Endodermal cell (in vitro differentiated cells): ENCODE data around the gene DENND1A. TPM values are rescaled to one million over a fixed set of nuclear protein-coding genes. Genes with fewer than 3 reads are reported as not detected.

ENCODE experiments used
- DNase-seq: peaks from one replicate; pipeline ENCODE4 v3.0.0-alpha.2; 2017
- H3K27ac ChIP-seq: 2 replicates; pipeline ENCODE4 v1.5.1; 2013; ENCODE audit warnings: mild to moderate bottlenecking, low read depth, low read length, moderate library complexity
- H3K27me3 ChIP-seq: 2 replicates; pipeline ENCODE4 v1.6.1; 2013; ENCODE audit warnings: mild to moderate bottlenecking, low read length, moderate library complexity; ENCODE audit not compliant: insufficient read depth, control insufficient read depth, poor library complexity, severe bottlenecking
- H3K36me3 ChIP-seq: 2 replicates; pipeline ENCODE4 v1.7.0; 2013; ENCODE audit warnings: mild to moderate bottlenecking, low read length, moderate library complexity; ENCODE audit not compliant: control insufficient read depth, insufficient read depth
- H3K4me1 ChIP-seq: one replicate; pipeline ENCODE4 v1.7.0; 2013; ENCODE audit warnings: low read length; ENCODE audit not compliant: control insufficient read depth, insufficient read depth
- H3K4me3 ChIP-seq: 2 replicates; pipeline ENCODE4 v1.5.1; 2013; ENCODE audit warnings: mild to moderate bottlenecking, low read length, moderate library complexity
- H3K9ac ChIP-seq: 2 replicates; pipeline ENCODE4 v1.6.1; 2013; ENCODE audit warnings: mild to moderate bottlenecking, low read length, moderate library complexity; ENCODE audit not compliant: poor library complexity, severe bottlenecking; ENCODE audit errors: extremely low read depth
- H3K9me3 ChIP-seq: 2 replicates; pipeline ENCODE4 v1.6.1; 2013; ENCODE audit warnings: mild to moderate bottlenecking, low read length, moderate library complexity; ENCODE audit not compliant: control insufficient read depth
- H3K27ac Mint-ChIP-seq: 2 replicates; pipeline ENCODE4 v1.8.0; 2020; ENCODE audit warnings: mixed read lengths
- H3K27me3 Mint-ChIP-seq: 2 replicates; pipeline ENCODE4 v1.8.0; 2021; ENCODE audit warnings: mild to moderate bottlenecking, mixed read lengths; ENCODE audit not compliant: insufficient read depth
- H3K36me3 Mint-ChIP-seq: 2 replicates; pipeline ENCODE4 v1.8.0; 2020; ENCODE audit warnings: low read depth, mixed read lengths
- H3K4me1 Mint-ChIP-seq: 2 replicates; pipeline ENCODE4 v1.8.0; 2020; ENCODE audit warnings: mixed read lengths
- H3K4me3 Mint-ChIP-seq: 2 replicates; pipeline ENCODE4 v1.8.0; 2020; ENCODE audit warnings: mild to moderate bottlenecking, moderate library complexity, mixed read lengths
- H3K9me3 Mint-ChIP-seq: 2 replicates; pipeline ENCODE4 v1.8.0; 2020; ENCODE audit warnings: mild to moderate bottlenecking, mixed read lengths
- CTCF ChIP-seq: fragments of 200-600 bp; sonication (generic); conservative IDR thresholded peaks from 2 replicates; pipeline ENCODE4 v1.5.0; 2021; ENCODE audit warnings: antibody characterized with exemption, mild to moderate bottlenecking
- WGBS, 2 experiments: methylation state at CpG; one replicate each; pipeline versions ENCODE4 v1.1.5 to v1.1.7; 2013; ENCODE audit warnings: missing lambda C conversion rate in 2 of 2, mixed read lengths in 1 of 2; ENCODE audit not compliant: insufficient coverage in 1 of 2, insufficient read length in 1 of 2; 5-methylcytosine and 5-hydroxymethylcytosine counted together
- total RNA-seq, 2 donors: library from RNA; stranded (reverse); fragmentation: NEBNext Ultra II Directional in 1 of 2; extraction: Animal tissue kit (Norgen Biotek cat#: 25700) in 1 of 2; gene quantifications; 2 replicates in 1 of 2; 3 replicates in 1 of 2; pipeline ENCODE4 v1.2.1, GENCODE V29; 2021

DENND1A gene
- total RNA-seq, 2 donors from 2014 or later = 29.5 to 38.4 TPM

GRCh38 chr9:123645126-123645525 lies 284.8 kb downstream of the DENND1A start:
- H3K4me1 Mint-ChIP-seq = peaks cover 39% of the 10 kb centered on the region
- WGBS, 2 experiments = 94% methylated on average over 3 to 4 of the region's 4 CpGs
- H3K27ac Mint-ChIP-seq = no peak overlapping the region
- H3K4me3 ChIP-seq = peak overlapping the region; percentile 12
- TF ChIP-seq CTCF = no peak
- H3K4me1 ChIP-seq = peaks cover 16% of the 10 kb centered on the region
- no peak overlapping the region for H3K4me3 Mint-ChIP-seq
- H3K27me3 ChIP-seq = no peaks in the 10 kb centered on the region
- no peaks in the 10 kb centered on the region for H3K9me3 ChIP-seq
- no peaks in the 10 kb centered on the region for H3K36me3 ChIP-seq
- no peak overlapping the region for H3K27ac ChIP-seq
- no peak overlapping the region for H3K9ac ChIP-seq
- H3K27me3 Mint-ChIP-seq = no peaks in the 10 kb centered on the region
- no peak for DNase-seq
- H3K9me3 Mint-ChIP-seq = no peaks in the 10 kb centered on the region
- H3K36me3 Mint-ChIP-seq = peaks cover 15% of the 10 kb centered on the region

GRCh38 chr9:123643518-123643917 lies 286.4 kb downstream of the DENND1A start:
- Histone ChIP-seq H3K4me3 (no peak overlapping the region), H3K27me3 (no peaks in the 10 kb centered on the region), H3K9me3 (no peaks in the 10 kb centered on the region), H3K27ac (no peak overlapping the region), H3K9ac (no peak overlapping the region), H3K36me3 (no peaks in the 10 kb centered on the region), H3K4me1 (peaks cover 16% of the 10 kb centered on the region)
- Mint-ChIP-seq H3K36me3 (peaks cover 15% of the 10 kb centered on the region), H3K4me1 (peaks cover 42% of the 10 kb centered on the region), H3K27ac (no peak overlapping the region), H3K9me3 (no peaks in the 10 kb centered on the region), H3K27me3 (no peaks in the 10 kb centered on the region), H3K4me3 (no peak overlapping the region)
- DNase-seq = no peak
- TF ChIP-seq CTCF = no peak
- 97 to 98% methylated on average over 8 to 9 of the region's 9 CpGs for WGBS, 2 experiments

- Mint-ChIP-seq H3K27ac (no peak overlapping the region), H3K36me3 (peaks cover 13% of the 10 kb centered on the region), H3K9me3 (no peaks in the 10 kb centered on the region), H3K27me3 (no peaks in the 10 kb centered on the region), H3K4me1 (peaks cover 49% of the 10 kb centered on the region), H3K4me3 (no peak overlapping the region)
- no peak for DNase-seq
- no peak overlapping the region for H3K4me3 ChIP-seq
- H3K4me1 ChIP-seq = peaks cover 16% of the 10 kb centered on the region
- H3K9me3 ChIP-seq = no peaks in the 10 kb centered on the region
- no peak for TF ChIP-seq CTCF
- H3K27ac ChIP-seq = no peak overlapping the region
- no peaks in the 10 kb centered on the region for H3K36me3 ChIP-seq
- H3K27me3 ChIP-seq = no peaks in the 10 kb centered on the region
- H3K9ac ChIP-seq = no peak overlapping the region
- 93% methylated on average over 7 to 11 of the region's 12 CpGs for WGBS, 2 experiments
These were observed 287.3 kb downstream of the DENND1A start for GRCh38 chr9:123642291-123643278.
